Endothelial cell of umbilical vein (primary cell): Measurements from ENCODE around the gene PFKFB3. TPM values are rescaled to one million over a fixed set of nuclear protein-coding genes. Genes with fewer than 3 reads are reported as not detected.

ENCODE experiments used
- BruUV-seq: library from RNA; stranded (reverse); fragments of 400-500 nt; replicated peaks from 2 replicates; lab custom pipeline; 2021; lab: Mats Ljungman, UMichigan
- CTCF ChIA-PET: fragments of 300-600, 350-600 bp; sonication (Branson Sonifier 250); formaldehyde crosslinking; loops from one replicate; lab custom pipeline; 2021; ENCODE audit warnings: antibody characterized with exemption, inconsistent platforms; lab: Charles Lee
- POLR2A ChIA-PET: fragments of 300-600, 350-600 bp; sonication (Branson Sonifier 250); formaldehyde crosslinking; loops from one replicate; lab custom pipeline; 2021; ENCODE audit warnings: antibody characterized with exemption, inconsistent platforms; lab: Charles Lee
- DNase-seq: peaks from one replicate; pipeline ENCODE4 v3.0.0-alpha.2; 2011; ENCODE audit warnings: low read depth, low spot score
- FAIRE-seq: peaks from 2 replicates; lab custom pipeline; 2011; peaks lifted over from hg19 to GRCh38; lab: Jason Lieb, UNC
- H2AFZ ChIP-seq: 2 replicates; pipeline ENCODE4 v1.6.0; 2012; ENCODE audit warnings: low read depth, low read length, control low read depth, inconsistent platforms
- H3K27ac ChIP-seq: 2 replicates; pipeline ENCODE4 v1.5.1; 2011; ENCODE audit warnings: low read depth, mild to moderate bottlenecking, control low read depth, low read length, moderate library complexity; ENCODE audit not compliant: insufficient read depth
- H3K27me3 ChIP-seq, 2 experiments: 2 replicates each; pipeline versions ENCODE4 v1.6.0 to v1.6.1; 2011; ENCODE audit warnings: low read length in 2 of 2, mixed read lengths in 1 of 2; ENCODE audit not compliant: control insufficient read depth in 2 of 2, insufficient read depth in 2 of 2
- H3K36me3 ChIP-seq, 2 experiments: 2 replicates in 1 of 2; 3 replicates in 1 of 2; pipeline ENCODE4 v1.5.1; 2011; ENCODE audit warnings: low read length in 2 of 2, mild to moderate bottlenecking in 1 of 2, moderate library complexity in 1 of 2; ENCODE audit not compliant: control insufficient read depth in 2 of 2, insufficient read depth in 2 of 2; ENCODE audit errors: extremely low read depth in 1 of 2
- H3K4me1 ChIP-seq: 3 replicates; pipeline ENCODE4 v1.5.1; 2011; ENCODE audit warnings: mild to moderate bottlenecking, low read length; ENCODE audit not compliant: control insufficient read depth, insufficient read depth; ENCODE audit errors: extremely low read depth
- H3K4me2 ChIP-seq: 2 replicates; pipeline ENCODE4 v1.6.1; 2011; ENCODE audit warnings: low read length, control low read depth, mixed read lengths; ENCODE audit not compliant: insufficient read depth
- H3K4me3 ChIP-seq, 3 experiments: fragments of 200-600 bp in 1 of 3; sonication (generic), shearing (Covaris generic) in 1 of 3; replicated peaks in 1 of 3; 2 replicates each; pipeline ENCODE4 v1.5.1; 2011 to 2016; ENCODE audit warnings: control low read depth in 3 of 3, low read length in 3 of 3, mild to moderate bottlenecking in 2 of 3, inconsistent platforms in 1 of 3, low read depth in 1 of 3, moderate library complexity in 1 of 3; ENCODE audit not compliant: insufficient read depth in 1 of 3
- H3K79me2 ChIP-seq: 2 replicates; pipeline ENCODE4 v1.6.0; 2012; ENCODE audit warnings: low read length, inconsistent platforms; ENCODE audit not compliant: control insufficient read depth, insufficient read depth
- H3K9ac ChIP-seq: replicated peaks from 2 replicates; pipeline ENCODE3; 2011; ENCODE audit warnings: low read length, control low read depth; ENCODE audit not compliant: insufficient read depth; ENCODE audit errors: extremely low read depth
- H3K9me1 ChIP-seq: replicated peaks from 3 replicates; pipeline ENCODE4 v1.6.0; 2011; ENCODE audit warnings: mild to moderate bottlenecking, low read length; ENCODE audit not compliant: control insufficient read depth, insufficient read depth; ENCODE audit errors: extremely low read depth
- H3K9me3 ChIP-seq: replicated peaks from 2 replicates; pipeline ENCODE4 v1.5.1; 2012; ENCODE audit warnings: low read length, inconsistent platforms; ENCODE audit not compliant: control insufficient read depth, insufficient read depth
- H4K20me1 ChIP-seq: replicated peaks from 2 replicates; pipeline ENCODE3; 2011; ENCODE audit warnings: mild to moderate bottlenecking, low read length; ENCODE audit not compliant: control insufficient read depth, insufficient read depth; ENCODE audit errors: extremely low read depth
- EZH2 ChIP-seq: IDR thresholded peaks from 2 replicates; pipeline ENCODE4 v1.6.1; 2012; ENCODE audit warnings: borderline replicate concordance, low read depth, mild to moderate bottlenecking, moderate library complexity, low read length, inconsistent platforms; ENCODE audit not compliant: severe bottlenecking
- FOS ChIP-seq: IDR thresholded peaks from 2 replicates; pipeline ENCODE4 v1.6.1; 2011; ENCODE audit warnings: mild to moderate bottlenecking, low read length, moderate library complexity, borderline replicate concordance; ENCODE audit not compliant: insufficient read depth
- GATA2 ChIP-seq: IDR thresholded peaks from 2 replicates; pipeline ENCODE4 v1.7.0; 2011; ENCODE audit warnings: low read depth, mild to moderate bottlenecking, moderate library complexity, mixed read lengths, low read length; ENCODE audit not compliant: insufficient read length, insufficient read depth
- JUN ChIP-seq: IDR thresholded peaks from 2 replicates; pipeline ENCODE4 v1.6.1; 2011; ENCODE audit warnings: borderline replicate concordance, low read depth; ENCODE audit not compliant: insufficient read length, insufficient read depth
- MYC ChIP-seq: IDR thresholded peaks from one replicate; pipeline ENCODE4 v1.6.1; 2011; ENCODE audit warnings: mild to moderate bottlenecking, low read depth, low read length
- POLR2A ChIP-seq: IDR thresholded peaks from 2 replicates; pipeline ENCODE4 v1.6.1; 2012; ENCODE audit warnings: low read depth, mild to moderate bottlenecking, control low read depth, low read length
- POLR2AphosphoS5 ChIP-seq: IDR thresholded peaks from 2 replicates; pipeline ENCODE4 v1.6.1; 2012; ENCODE audit warnings: low read depth, mild to moderate bottlenecking, control low read depth, low read length, moderate library complexity; ENCODE audit not compliant: insufficient read depth
- dilution Hi-C: fragments of 300-500 bp; cut with MboI; formaldehyde crosslinking; loops from one replicate; pipeline ENCODE4 v1.15.0; 2019; ENCODE audit warnings: low sequenced_read_pairs; ENCODE audit not compliant: extremely low pct_ligation_motif_present
- intact Hi-C: fragments of 100-400 bp; cut with micrococcal nuclease; formaldehyde crosslinking; loops from one replicate; pipeline ENCODE4 v1.10.0; 2022
- polyA plus RNA-seq, 4 experiments: library from polyadenylated mRNA; depleted of rRNA in 3 of 4; stranded (reverse) in 3 of 4; unstranded in 1 of 4; fragments of >200 nt; gene quantifications; 2 replicates each; pipeline versions ENCODE4 v1.2.1 to v1.2.3, GENCODE V29; 2011 to 2012; ENCODE audit warnings: missing spikeins in 1 of 4
- total RNA-seq: library from RNA; stranded (reverse); gene quantifications from 2 replicates; pipeline ENCODE4 v1.2.3, GENCODE V29; 2021
- TF ChIP-seq, protein P1 (sequence below): IDR thresholded peaks from 2 replicates; pipeline ENCODE4 v1.6.1; 2011; ENCODE audit not compliant: insufficient read depth, insufficient read length
- TF ChIP-seq, protein P2 (sequence below), 2 donors: IDR thresholded peaks; 1 replicate in 1 of 2; 2 replicates in 1 of 2; pipeline ENCODE4 v1.5.1; 2011; ENCODE audit warnings: low read length in 2 of 2, mild to moderate bottlenecking in 2 of 2, moderate library complexity in 2 of 2, control low read depth in 1 of 2, inconsistent platforms in 1 of 2, low read depth in 1 of 2; ENCODE audit not compliant: insufficient read depth in 1 of 2; ENCODE audit errors: extremely low read depth in 1 of 2

The PFKFB3 gene
- total and polyA plus RNA-seq, 2 donors (not counting 3 experiments of a cell fraction or from before 2014, with no cell fraction given): 15.8 to 33.7 TPM

DNA sequence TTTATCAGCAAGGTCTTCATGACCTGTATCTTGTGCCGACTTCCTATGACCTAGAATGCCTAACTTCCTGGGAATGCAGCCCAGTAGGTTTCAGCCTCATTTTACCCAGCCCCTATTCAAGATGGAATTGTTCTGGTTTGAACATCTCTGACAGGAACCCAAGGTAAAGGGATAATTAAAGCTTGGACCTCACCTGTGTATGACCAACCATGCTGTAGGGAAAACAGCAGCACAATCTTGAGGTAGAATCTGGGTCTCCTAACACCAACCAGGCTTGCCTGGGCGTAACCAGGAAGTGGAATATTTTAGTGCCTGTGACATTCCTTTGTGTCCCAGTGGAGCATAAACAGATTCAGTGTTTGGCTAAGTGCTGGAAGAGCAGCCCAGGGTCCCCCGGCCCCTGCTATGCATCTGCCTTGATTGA, 94.1 kb downstream of the PFKFB3 start:
- Histone ChIP-seq H3K79me2 (no peaks in the 10 kb centered on the region), H3K27me3 (no peaks in the 10 kb centered on the region), H3K4me1 (no peaks in the 10 kb centered on the region), H3K9me1 (no peaks in the 10 kb centered on the region), H4K20me1 (no peaks in the 10 kb centered on the region), H2AFZ (no peak overlapping the region), H3K4me2 (no peak overlapping the region), H3K9me3 (no peaks in the 10 kb centered on the region), H3K36me3 (no peaks in the 10 kb centered on the region), H3K4me3 (no peak overlapping the region), H3K9ac (no peak overlapping the region), H3K27ac (no peak overlapping the region)
- FAIRE-seq (no peak), DNase-seq (no peak)
- ChIA-PET POLR2A (no interaction called here), CTCF (no interaction called here)
- BruUV-seq: no TSS peak
- dilution Hi-C loops (no loop called here), intact Hi-C loops (no loop called here)
- TF ChIP-seq POLR2A: no peak
- no peak for TF ChIP-seq POLR2AphosphoS5
- no peak for TF ChIP-seq JUN
- no peak for TF ChIP-seq EZH2
- no peak for TF ChIP-seq FOS
- TF ChIP-seq, protein P1, sequence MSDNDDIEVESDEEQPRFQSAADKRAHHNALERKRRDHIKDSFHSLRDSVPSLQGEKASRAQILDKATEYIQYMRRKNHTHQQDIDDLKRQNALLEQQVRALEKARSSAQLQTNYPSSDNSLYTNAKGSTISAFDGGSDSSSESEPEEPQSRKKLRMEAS: no peak
- no peak for TF ChIP-seq GATA2
- TF ChIP-seq, protein P2, sequence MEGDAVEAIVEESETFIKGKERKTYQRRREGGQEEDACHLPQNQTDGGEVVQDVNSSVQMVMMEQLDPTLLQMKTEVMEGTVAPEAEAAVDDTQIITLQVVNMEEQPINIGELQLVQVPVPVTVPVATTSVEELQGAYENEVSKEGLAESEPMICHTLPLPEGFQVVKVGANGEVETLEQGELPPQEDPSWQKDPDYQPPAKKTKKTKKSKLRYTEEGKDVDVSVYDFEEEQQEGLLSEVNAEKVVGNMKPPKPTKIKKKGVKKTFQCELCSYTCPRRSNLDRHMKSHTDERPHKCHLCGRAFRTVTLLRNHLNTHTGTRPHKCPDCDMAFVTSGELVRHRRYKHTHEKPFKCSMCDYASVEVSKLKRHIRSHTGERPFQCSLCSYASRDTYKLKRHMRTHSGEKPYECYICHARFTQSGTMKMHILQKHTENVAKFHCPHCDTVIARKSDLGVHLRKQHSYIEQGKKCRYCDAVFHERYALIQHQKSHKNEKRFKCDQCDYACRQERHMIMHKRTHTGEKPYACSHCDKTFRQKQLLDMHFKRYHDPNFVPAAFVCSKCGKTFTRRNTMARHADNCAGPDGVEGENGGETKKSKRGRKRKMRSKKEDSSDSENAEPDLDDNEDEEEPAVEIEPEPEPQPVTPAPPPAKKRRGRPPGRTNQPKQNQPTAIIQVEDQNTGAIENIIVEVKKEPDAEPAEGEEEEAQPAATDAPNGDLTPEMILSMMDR (IDR thresholded peaks at IDR 0.05; ENCODE audit: extremely low read depth in 1 of 2, insufficient read depth in 1 of 2, low read depth in 1 of 2, low read length in 2 of 2): no peak
- TF ChIP-seq MYC: no peak
